SK-N-SH treated with all-trans-retinoic acid at 6 μM for 48 hours (cell line): ENCODE data around the gene MAP2K4.

Experiments
- ATAC-seq: fragments of 200-7000 bp; cut with Tn5 transposase; 3 replicates; pipeline ENCODE4 v1.9.1; 2020; ENCODE audit warnings: mild to moderate bottlenecking, moderate library complexity
- ARNTL ChIP-seq: fragments of 450-650 bp; formaldehyde crosslinking; IDR thresholded peaks from 2 replicates; pipeline ENCODE4 v1.5.0; 2020; ENCODE audit warnings: low read depth, mild to moderate bottlenecking, moderate library complexity, borderline replicate concordance
- BACH2 ChIP-seq: fragments of 250-450 bp; sonication (Bioruptor Pico); IDR thresholded peaks from 2 replicates; pipeline ENCODE4 v1.9.0; 2021; ENCODE audit warnings: mild to moderate bottlenecking, borderline replicate concordance
- CSDC2 ChIP-seq: fragments of 250-450 bp; sonication (Bioruptor Pico); IDR thresholded peaks from 2 replicates; pipeline ENCODE4 v1.5.0; 2020; ENCODE audit warnings: mild to moderate bottlenecking, moderate library complexity
- ESRRG ChIP-seq: fragments of 250-450 bp; sonication (Bioruptor Pico); IDR thresholded peaks from 2 replicates; pipeline ENCODE4 v1.6.1; 2021; ENCODE audit warnings: mild to moderate bottlenecking
- GLIS3 ChIP-seq: fragments of 250-450 bp; sonication (Bioruptor Pico); IDR thresholded peaks from 2 replicates; pipeline ENCODE4 v1.5.0; 2020; ENCODE audit warnings: mild to moderate bottlenecking, moderate library complexity
- OSR1 ChIP-seq: fragments of 250-450 bp; sonication (Bioruptor Pico); IDR thresholded peaks from 2 replicates; pipeline ENCODE4 v1.8.0; 2022; ENCODE audit warnings: moderate library complexity, mild to moderate bottlenecking, inconsistent platforms
- PPARA ChIP-seq: fragments of 250-450 bp; sonication (Bioruptor Pico); IDR thresholded peaks from 2 replicates; pipeline ENCODE4 v1.5.0; 2020; ENCODE audit warnings: mild to moderate bottlenecking, borderline replicate concordance
- RARB ChIP-seq: fragments of 250-450 bp; sonication (Bioruptor Pico); IDR thresholded peaks from 2 replicates; pipeline ENCODE4 v1.8.0; 2021; ENCODE audit warnings: mild to moderate bottlenecking, moderate library complexity
- SNAI2 ChIP-seq: fragments of 250-450 bp; sonication (Bioruptor Pico); IDR thresholded peaks from 2 replicates; pipeline ENCODE4 v1.5.0; 2020; ENCODE audit warnings: mild to moderate bottlenecking, moderate library complexity
- TOX ChIP-seq: fragments of 250-450 bp; sonication (Bioruptor Pico); IDR thresholded peaks from 2 replicates; pipeline ENCODE4 v1.8.0; 2021; ENCODE audit warnings: mild to moderate bottlenecking, moderate library complexity, borderline replicate concordance
- ZFP30 ChIP-seq: fragments of 450-650 bp; formaldehyde crosslinking; IDR thresholded peaks from 2 replicates; pipeline ENCODE4 v1.5.0; 2022; ENCODE audit warnings: mild to moderate bottlenecking, moderate library complexity
- ZNF565 ChIP-seq: fragments of 450-650 bp; formaldehyde crosslinking; conservative IDR thresholded peaks from 2 replicates; pipeline ENCODE4 v1.5.0; 2020; ENCODE audit warnings: low read depth, mild to moderate bottlenecking, moderate library complexity
- ZNF8 ChIP-seq: fragments of 450-650 bp; formaldehyde crosslinking; IDR thresholded peaks from 2 replicates; pipeline ENCODE4 v1.5.0; 2020; ENCODE audit warnings: mild to moderate bottlenecking, moderate library complexity
- TF ChIP-seq, protein P1 (sequence below): fragments of 250-450 bp; sonication (Bioruptor Pico); IDR thresholded peaks from 2 replicates; pipeline ENCODE4 v1.5.0; 2020; ENCODE audit warnings: mild to moderate bottlenecking, moderate library complexity
- TF ChIP-seq, protein P2 (sequence below): fragments of 250-450 bp; sonication (Bioruptor Pico); IDR thresholded peaks from 2 replicates; pipeline ENCODE4 v1.8.0; 2020; ENCODE audit warnings: mild to moderate bottlenecking, moderate library complexity, borderline replicate concordance
- TF ChIP-seq, protein P3 (sequence below): fragments of 250-450 bp; sonication (Bioruptor Pico); IDR thresholded peaks from 2 replicates; pipeline ENCODE4 v1.5.1; 2021; ENCODE audit warnings: mild to moderate bottlenecking, moderate library complexity

MAP2K4 gene

DNA sequence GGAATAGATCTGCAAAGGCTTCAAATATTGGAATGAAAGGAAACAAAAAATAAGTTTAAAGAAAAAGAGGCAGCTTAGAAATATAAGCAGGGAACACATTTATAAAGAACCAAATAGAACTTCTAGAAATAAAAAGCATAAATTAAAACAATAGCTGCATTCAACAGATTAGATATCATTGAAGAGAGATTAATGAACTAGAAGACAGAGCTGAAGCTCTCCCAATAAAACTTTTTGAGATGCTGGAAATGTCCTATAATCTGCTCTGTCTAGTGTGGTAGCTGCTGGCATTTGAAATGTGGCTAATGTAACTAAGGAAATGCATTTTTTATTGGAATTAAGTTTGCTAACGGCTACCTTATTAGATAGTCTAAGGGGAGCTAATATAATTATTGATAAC, 115.6 kb downstream of the MAP2K4 start:
- TF ChIP-seq ZFP30 (CRISPR knock-in tag) (peak; percentile 90), SNAI2 (CRISPR knock-in tag) (no peak), GLIS3 (no peak)
- TF ChIP-seq, protein P1, sequence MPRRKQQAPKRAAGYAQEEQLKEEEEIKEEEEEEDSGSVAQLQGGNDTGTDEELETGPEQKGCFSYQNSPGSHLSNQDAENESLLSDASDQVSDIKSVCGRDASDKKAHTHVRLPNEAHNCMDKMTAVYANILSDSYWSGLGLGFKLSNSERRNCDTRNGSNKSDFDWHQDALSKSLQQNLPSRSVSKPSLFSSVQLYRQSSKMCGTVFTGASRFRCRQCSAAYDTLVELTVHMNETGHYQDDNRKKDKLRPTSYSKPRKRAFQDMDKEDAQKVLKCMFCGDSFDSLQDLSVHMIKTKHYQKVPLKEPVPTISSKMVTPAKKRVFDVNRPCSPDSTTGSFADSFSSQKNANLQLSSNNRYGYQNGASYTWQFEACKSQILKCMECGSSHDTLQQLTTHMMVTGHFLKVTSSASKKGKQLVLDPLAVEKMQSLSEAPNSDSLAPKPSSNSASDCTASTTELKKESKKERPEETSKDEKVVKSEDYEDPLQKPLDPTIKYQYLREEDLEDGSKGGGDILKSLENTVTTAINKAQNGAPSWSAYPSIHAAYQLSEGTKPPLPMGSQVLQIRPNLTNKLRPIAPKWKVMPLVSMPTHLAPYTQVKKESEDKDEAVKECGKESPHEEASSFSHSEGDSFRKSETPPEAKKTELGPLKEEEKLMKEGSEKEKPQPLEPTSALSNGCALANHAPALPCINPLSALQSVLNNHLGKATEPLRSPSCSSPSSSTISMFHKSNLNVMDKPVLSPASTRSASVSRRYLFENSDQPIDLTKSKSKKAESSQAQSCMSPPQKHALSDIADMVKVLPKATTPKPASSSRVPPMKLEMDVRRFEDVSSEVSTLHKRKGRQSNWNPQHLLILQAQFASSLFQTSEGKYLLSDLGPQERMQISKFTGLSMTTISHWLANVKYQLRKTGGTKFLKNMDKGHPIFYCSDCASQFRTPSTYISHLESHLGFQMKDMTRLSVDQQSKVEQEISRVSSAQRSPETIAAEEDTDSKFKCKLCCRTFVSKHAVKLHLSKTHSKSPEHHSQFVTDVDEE (CRISPR knock-in tag) = no peak
- ATAC-seq = no peak

DNA sequence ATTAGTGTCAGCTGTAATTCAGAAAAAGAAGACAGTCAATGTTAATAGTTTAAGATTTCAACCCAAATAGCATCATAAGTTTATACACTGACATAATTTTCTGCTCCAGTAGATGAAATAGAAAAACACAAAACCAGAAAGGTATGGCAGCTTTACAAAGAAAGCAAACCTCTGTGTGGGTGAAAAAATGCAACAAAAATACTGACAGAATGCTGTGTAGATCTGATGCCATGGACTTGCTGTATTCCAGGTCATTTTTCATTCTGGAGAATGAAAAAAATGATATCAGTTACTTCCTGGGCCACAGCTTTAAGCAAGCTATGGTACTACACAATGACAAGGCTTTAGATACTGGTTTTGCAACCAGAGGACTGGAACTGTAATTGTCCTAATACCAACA, 116.0 kb downstream of the MAP2K4 start:
- ATAC-seq = no peak

DNA sequence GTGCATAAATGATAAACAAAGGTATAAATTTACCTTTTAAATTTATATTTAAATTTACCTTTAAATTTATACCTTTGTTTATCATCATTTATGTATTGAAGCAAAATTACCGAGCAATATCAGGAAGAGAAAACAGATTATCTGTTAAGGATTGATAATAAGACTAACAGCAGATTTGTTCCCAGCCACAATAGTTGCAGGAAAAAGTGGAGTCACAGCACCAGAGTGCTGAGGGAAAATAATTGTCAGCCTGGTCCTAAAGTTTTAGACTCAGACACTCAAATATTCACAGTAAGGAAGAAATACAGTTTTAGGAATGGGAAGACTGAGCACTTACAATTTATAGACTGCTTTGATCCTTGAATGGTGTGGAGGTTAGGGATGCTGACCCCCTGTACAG, 117.2 kb downstream of the MAP2K4 start:
- ATAC-seq = no peak

More for the DNA sequence above, 116.0 kb downstream of the MAP2K4 start:
- no peak for TF ChIP-seq ESRRG (CRISPR knock-in tag)
- no peak for TF ChIP-seq ZNF8 (CRISPR knock-in tag)
- no peak for TF ChIP-seq RARB (CRISPR knock-in tag)
- TF ChIP-seq, protein P2, sequence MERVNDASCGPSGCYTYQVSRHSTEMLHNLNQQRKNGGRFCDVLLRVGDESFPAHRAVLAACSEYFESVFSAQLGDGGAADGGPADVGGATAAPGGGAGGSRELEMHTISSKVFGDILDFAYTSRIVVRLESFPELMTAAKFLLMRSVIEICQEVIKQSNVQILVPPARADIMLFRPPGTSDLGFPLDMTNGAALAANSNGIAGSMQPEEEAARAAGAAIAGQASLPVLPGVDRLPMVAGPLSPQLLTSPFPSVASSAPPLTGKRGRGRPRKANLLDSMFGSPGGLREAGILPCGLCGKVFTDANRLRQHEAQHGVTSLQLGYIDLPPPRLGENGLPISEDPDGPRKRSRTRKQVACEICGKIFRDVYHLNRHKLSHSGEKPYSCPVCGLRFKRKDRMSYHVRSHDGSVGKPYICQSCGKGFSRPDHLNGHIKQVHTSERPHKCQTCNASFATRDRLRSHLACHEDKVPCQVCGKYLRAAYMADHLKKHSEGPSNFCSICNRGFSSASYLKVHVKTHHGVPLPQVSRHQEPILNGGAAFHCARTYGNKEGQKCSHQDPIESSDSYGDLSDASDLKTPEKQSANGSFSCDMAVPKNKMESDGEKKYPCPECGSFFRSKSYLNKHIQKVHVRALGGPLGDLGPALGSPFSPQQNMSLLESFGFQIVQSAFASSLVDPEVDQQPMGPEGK (CRISPR knock-in tag) = no peak
- TF ChIP-seq, protein P1 (CRISPR knock-in tag) = no peak

More for the DNA sequence above, 117.2 kb downstream of the MAP2K4 start:
- TF ChIP-seq CSDC2 (CRISPR knock-in tag) (no peak), TOX (CRISPR knock-in tag) (no peak), BACH2 (no peak), ARNTL (CRISPR knock-in tag) (no peak), ZNF565 (CRISPR knock-in tag) (no peak), RARB (CRISPR knock-in tag) (no peak), ZNF8 (CRISPR knock-in tag) (no peak), ZFP30 (CRISPR knock-in tag) (no peak), SNAI2 (CRISPR knock-in tag) (no peak), OSR1 (CRISPR knock-in tag) (no peak), PPARA (CRISPR knock-in tag) (no peak)
- TF ChIP-seq, protein P3, sequence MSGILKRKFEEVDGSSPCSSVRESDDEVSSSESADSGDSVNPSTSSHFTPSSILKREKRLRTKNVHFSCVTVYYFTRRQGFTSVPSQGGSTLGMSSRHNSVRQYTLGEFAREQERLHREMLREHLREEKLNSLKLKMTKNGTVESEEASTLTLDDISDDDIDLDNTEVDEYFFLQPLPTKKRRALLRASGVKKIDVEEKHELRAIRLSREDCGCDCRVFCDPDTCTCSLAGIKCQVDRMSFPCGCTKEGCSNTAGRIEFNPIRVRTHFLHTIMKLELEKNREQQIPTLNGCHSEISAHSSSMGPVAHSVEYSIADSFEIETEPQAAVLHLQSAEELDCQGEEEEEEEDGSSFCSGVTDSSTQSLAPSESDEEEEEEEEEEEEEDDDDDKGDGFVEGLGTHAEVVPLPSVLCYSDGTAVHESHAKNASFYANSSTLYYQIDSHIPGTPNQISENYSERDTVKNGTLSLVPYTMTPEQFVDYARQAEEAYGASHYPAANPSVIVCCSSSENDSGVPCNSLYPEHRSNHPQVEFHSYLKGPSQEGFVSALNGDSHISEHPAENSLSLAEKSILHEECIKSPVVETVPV = no peak
- TF ChIP-seq, protein P1 (CRISPR knock-in tag) = no peak
- TF ChIP-seq, protein P2 (CRISPR knock-in tag) = no peak
